Sciatic nerve (tissue), 2 donors: ENCODE measurements around the gene CHSY3. TPM values are rescaled to one million over a fixed set of nuclear protein-coding genes. Genes with fewer than 3 reads are reported as not detected.

Experiments
- ATAC-seq: fragments of 200-7000 bp; cut with Tn5 transposase; one replicate; pipeline ENCODE4 v1.9.1; 2020; ENCODE audit warnings: mild to moderate bottlenecking, moderate library complexity
- DNase-seq: peaks from one replicate; pipeline ENCODE4 v3.0.0-alpha.2; 2020; ENCODE audit warnings: low spot score
- intact Hi-C: fragments of 100-400 bp; cut with DNase I; formaldehyde crosslinking; loops from one replicate; pipeline ENCODE4 v1.14.2; 2022
- total RNA-seq: library from RNA; stranded (reverse); fragmentation: NEBNext Ultra II Directional; extraction: Animal tissue kit (Norgen Biotek cat#: 25700); gene quantifications from one replicate; pipeline ENCODE4 v1.2.1, GENCODE V29; 2021
- donor health status: DM: no; HTN: no; CAD: no.
- donor health status: DM: no; HTN: no; CAD: no.

Gene CHSY3
- 4.0 TPM for total RNA-seq

GRCh38 chr5:129904102-129904666, at the start of gene CHSY3:
Gene CHSY3, plus strand, starts transcription at chr5:129904465.
- DNase-seq (peak; percentile 89), ATAC-seq (peak; percentile 95)
- intact Hi-C loops = no loop called here

- no peak for ATAC-seq
- DNase-seq = no peak
- intact Hi-C loops = no loop called here
Measured at GRCh38 chr5:129856325-129856724, 47.9 kb upstream of the CHSY3 start.

GRCh38 chr5:129857116-129857515, 47.1 kb upstream of the CHSY3 start:
- intact Hi-C loops = no loop called here

GRCh38 chr5:129858131-129858675, 46.1 kb upstream of the CHSY3 start:
- ATAC-seq (no peak), DNase-seq (no peak)
- intact Hi-C loops = no loop called here

More at GRCh38 chr5:129857116-129857515, 47.1 kb upstream of the CHSY3 start:
- ATAC-seq (peak; percentile 52), DNase-seq (no peak)

- no peak for DNase-seq
- intact Hi-C loops = no loop called here
- ATAC-seq = no peak
Measured at GRCh38 chr5:129884322-129884721, 19.9 kb upstream of the CHSY3 start.

GRCh38 chr5:129899454-129899853, 4.8 kb upstream of the CHSY3 start:
- DNase-seq (no peak), ATAC-seq (no peak)
- intact Hi-C loops = no loop called here

GRCh38 chr5:129902816-129903215, 1.4 kb upstream of the CHSY3 start:
- ATAC-seq = no peak
- DNase-seq = no peak
- intact Hi-C loops = no loop called here

GRCh38 chr5:129903466-129904101, 681 bp upstream of the CHSY3 start:
- ATAC-seq = peak; percentile 51
- DNase-seq = no peak
- intact Hi-C loops = no loop called here

GRCh38 chr5:129904667-129905472, 605 bp downstream of the CHSY3 start:
- intact Hi-C loops = no loop called here
- ATAC-seq = no peak
- DNase-seq = peak; percentile 69

- DNase-seq = peak; percentile 54
- ATAC-seq = peak; percentile 8
- intact Hi-C loops = no loop called here
Measured at GRCh38 chr5:129905473-129906176, 1.4 kb downstream of the CHSY3 start.

- ATAC-seq = peak; percentile 48
- DNase-seq = peak; percentile 61
- intact Hi-C loops = no loop called here
Measured at GRCh38 chr5:129906177-129906887, 2.1 kb downstream of the CHSY3 start.

GRCh38 chr5:129909225-129909624, 5.0 kb downstream of the CHSY3 start:
- no peak for ATAC-seq
- no peak for DNase-seq
- intact Hi-C loops = no loop called here

GRCh38 chr5:129912601-129913255, 8.5 kb downstream of the CHSY3 start:
- ATAC-seq = no peak
- intact Hi-C loops = no loop called here
- DNase-seq = no peak

- DNase-seq = no peak
- no peak for ATAC-seq
- intact Hi-C loops = no loop called here
Measured at GRCh38 chr5:129915415-129915814, 11.2 kb downstream of the CHSY3 start.

- intact Hi-C loops = no loop called here
- ATAC-seq (no peak), DNase-seq (no peak)
Measured at GRCh38 chr5:129917224-129917623, 13.0 kb downstream of the CHSY3 start.

GRCh38 chr5:129921204-129921603, 16.9 kb downstream of the CHSY3 start:
- intact Hi-C loops = no loop called here
- DNase-seq = no peak
- ATAC-seq = no peak

- DNase-seq = no peak
- ATAC-seq = no peak
- intact Hi-C loops = no loop called here
Measured at GRCh38 chr5:129930221-129930620, 26.0 kb downstream of the CHSY3 start.

- ATAC-seq (no peak), DNase-seq (no peak)
- intact Hi-C loops = no loop called here
Measured at GRCh38 chr5:129935626-129936025, 31.4 kb downstream of the CHSY3 start.
